ENCODE data around the gene CCDC9B. TPM values are rescaled to one million over a fixed set of nuclear protein-coding genes. Genes with fewer than 3 reads are reported as not detected.

CCDC9B gene
- total and polyA plus RNA-seq, 3 experiments from 2014 or later, result 0.08 to 0.47 (median 0.39) TPM

DNA sequence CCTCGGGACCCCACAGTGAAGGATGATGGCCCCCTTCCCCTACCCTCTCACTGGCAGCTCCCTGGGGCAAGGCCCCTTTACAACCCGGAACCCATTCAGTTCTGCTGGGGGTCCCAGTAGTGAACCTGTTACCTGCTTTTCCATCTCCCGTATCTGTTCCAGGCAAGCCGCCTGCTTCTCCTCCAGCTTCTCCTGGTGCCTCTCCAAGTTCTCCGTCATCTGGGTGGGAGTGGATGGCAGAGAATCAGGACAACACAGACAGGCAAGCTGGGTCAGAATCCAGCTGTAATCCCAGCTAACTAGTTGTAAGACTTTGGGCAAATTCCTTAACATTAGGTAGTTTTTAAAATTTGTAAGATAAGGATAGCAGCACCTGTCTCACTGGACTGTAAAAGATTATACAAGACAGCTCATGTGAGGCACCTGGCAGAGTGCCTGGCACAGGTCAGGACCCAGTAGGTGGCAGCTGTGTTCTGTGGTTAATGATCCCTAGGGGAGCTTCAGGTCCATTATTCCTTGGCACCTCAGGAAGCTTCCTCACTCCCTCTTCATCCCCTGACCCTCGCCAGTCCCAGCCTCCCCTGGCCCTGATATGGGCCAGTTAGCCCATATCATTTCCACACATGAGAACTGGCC is 51.5 kb downstream of the CCDC9B start:
- Histone ChIP-seq H3K4me3 (ENCODE audit: low read length) (no peak overlapping the region), H3K27ac (ENCODE audit: low read depth, low read length) (no peak overlapping the region), H3K9me3 (ENCODE audit: low read length) (no peaks in the 10 kb centered on the region), H3K36me3 (ENCODE audit: insufficient read depth, low read length) (peaks cover 7% of the 10 kb centered on the region), H3K27me3 (ENCODE audit: insufficient read depth, low read length, poor library complexity, severe bottlenecking) (no peaks in the 10 kb centered on the region), H3K4me1 (ENCODE audit: insufficient read depth, low read length) (no peaks in the 10 kb centered on the region)
- no peaks in the 10 kb centered on the region for H3K4me1 Mint-ChIP-seq
- DNase-seq, result no peak
- no peaks in the 10 kb centered on the region for H3K9me3 Mint-ChIP-seq
- POLR2A ChIA-PET, result interaction anchor here (1.0 kb wide), 1 partner anchor 14 kb away, joined by 3 read pairs; no protein-coding TSS in a partner anchor
- H3K27me3 Mint-ChIP-seq, result no peaks in the 10 kb centered on the region
- H3K36me3 Mint-ChIP-seq, result peaks cover 0 to 55% (median 3%) of the 10 kb centered on the region in 3 donors
- H3K4me3 Mint-ChIP-seq, result no peak overlapping the region
- CTCF ChIA-PET, result interaction anchor here (1.2 to 2.7 kb wide), 6 partner anchors 11 to 55 kb away, joined by 3 to 10 read pairs (median 8); partner anchors contain the start of gene PLCB2
- H3K27ac Mint-ChIP-seq, result no peak overlapping the region

DNA sequence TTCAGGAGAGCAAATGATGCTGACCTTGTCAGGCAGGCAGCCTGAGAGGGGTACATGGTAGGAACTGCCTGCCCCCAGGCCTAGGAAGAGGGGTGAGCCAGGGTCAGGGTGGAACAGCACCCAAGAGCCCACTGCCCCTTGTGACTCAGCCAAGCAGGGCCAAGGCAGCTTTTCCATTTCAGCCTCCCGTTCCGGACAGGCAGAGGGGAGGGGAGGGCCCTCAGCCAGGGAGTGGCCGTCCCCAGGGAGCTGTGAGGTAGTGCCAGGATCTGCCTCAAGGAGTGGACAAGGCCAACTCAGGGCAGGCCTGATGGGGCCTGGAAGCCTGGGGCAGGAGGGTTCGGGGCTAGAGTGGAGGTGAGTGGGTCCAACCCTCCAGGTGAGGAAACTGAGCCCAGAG is 52.8 kb downstream of the CCDC9B start:
- peaks cover 0 to 46% (median 2%) of the 10 kb centered on the region in 3 donors for H3K36me3 Mint-ChIP-seq
- POLR2A ChIA-PET, result no interaction called here

DNA sequence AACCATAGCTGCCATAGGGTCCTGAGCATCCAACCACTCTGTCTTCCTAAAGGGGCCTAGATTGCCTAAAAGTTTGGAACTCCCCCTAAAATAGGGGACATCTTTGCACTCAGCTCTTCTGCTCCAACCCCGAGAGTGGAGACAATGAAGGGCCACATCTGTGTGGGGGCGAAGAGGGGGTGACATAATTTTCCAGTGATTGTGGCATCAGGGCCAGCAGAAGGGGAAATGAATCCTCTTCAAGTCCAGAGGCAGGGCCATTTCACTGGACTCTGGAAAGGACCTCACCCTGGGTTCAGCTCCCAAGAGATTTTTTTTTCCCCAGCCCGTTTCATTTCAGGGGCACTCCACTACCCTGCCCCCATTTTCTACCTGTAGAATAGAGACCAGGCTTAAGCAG is 53.2 kb downstream of the CCDC9B start:
- no peaks in the 10 kb centered on the region for H3K27me3 Mint-ChIP-seq
- ChIA-PET POLR2A (no interaction called here), CTCF (no interaction called here)
- peaks cover 0 to 3% (median 0%) of the 10 kb centered on the region in 3 donors for H3K4me1 Mint-ChIP-seq
- no peaks in the 10 kb centered on the region for H3K9me3 Mint-ChIP-seq
- peaks cover 0 to 41% (median 2%) of the 10 kb centered on the region in 3 donors for H3K36me3 Mint-ChIP-seq
- H3K4me3 ChIP-seq (ENCODE audit: low read length), result no peak overlapping the region
- H3K27me3 ChIP-seq (ENCODE audit: insufficient read depth, low read length, poor library complexity, severe bottlenecking), result no peaks in the 10 kb centered on the region
- no peak overlapping the region for H3K27ac ChIP-seq (ENCODE audit: low read depth, low read length)
- H3K4me1 ChIP-seq (ENCODE audit: insufficient read depth, low read length), result no peaks in the 10 kb centered on the region
- peak overlapping the region in 1 of 7 donors; percentile 19 for H3K4me3 Mint-ChIP-seq
- peaks cover 7% of the 10 kb centered on the region for H3K36me3 ChIP-seq (ENCODE audit: insufficient read depth, low read length)
- H3K9me3 ChIP-seq (ENCODE audit: low read length), result no peaks in the 10 kb centered on the region
- no peak for DNase-seq
- H3K27ac Mint-ChIP-seq, result peak overlapping the region in 2 of 8 donors; percentile 35 to 36

More for the DNA sequence above, 52.8 kb downstream of the CCDC9B start:
- Histone ChIP-seq H3K4me3 (ENCODE audit: low read length) (no peak overlapping the region), H3K9me3 (ENCODE audit: low read length) (no peaks in the 10 kb centered on the region), H3K27ac (ENCODE audit: low read depth, low read length) (no peak overlapping the region), H3K36me3 (ENCODE audit: insufficient read depth, low read length) (peaks cover 7% of the 10 kb centered on the region), H3K4me1 (ENCODE audit: insufficient read depth, low read length) (no peaks in the 10 kb centered on the region), H3K27me3 (ENCODE audit: insufficient read depth, low read length, poor library complexity, severe bottlenecking) (no peaks in the 10 kb centered on the region)
- CTCF ChIA-PET, result interaction anchor here (2.0 to 2.4 kb wide), 2 partner anchors 13 to 19 kb away, joined by 7 to 10 read pairs; partner anchors contain the start of gene PLCB2
- Mint-ChIP-seq H3K9me3 (no peaks in the 10 kb centered on the region), H3K27me3 (no peaks in the 10 kb centered on the region), H3K4me3 (no peak overlapping the region), H3K27ac (no peak overlapping the region), H3K4me1 (peaks cover 0 to 3% (median 0%) of the 10 kb centered on the region in 3 donors)
- no peak for DNase-seq

DNA sequence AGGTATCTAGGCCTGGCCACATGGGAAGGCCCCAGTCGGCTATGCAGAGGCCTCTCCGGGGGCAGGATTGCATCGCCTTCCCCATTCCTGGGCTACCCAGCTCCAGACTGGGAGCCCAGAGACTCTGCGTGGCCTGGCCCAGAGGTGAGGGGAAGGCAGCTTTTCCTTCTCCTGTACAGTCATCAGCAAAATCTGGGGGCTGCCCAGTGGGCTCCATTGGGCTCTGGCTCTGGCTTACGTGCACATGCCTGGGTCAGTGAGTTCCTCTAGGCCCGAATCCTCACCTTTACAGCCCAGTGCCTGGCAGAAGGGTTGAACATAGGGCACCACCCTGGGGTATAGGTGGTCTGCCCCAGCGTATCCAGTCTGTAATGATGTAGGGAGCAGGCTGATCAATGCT is 53.9 kb downstream of the CCDC9B start:
- H3K4me1 Mint-ChIP-seq, result peaks cover 0 to 3% (median 0%) of the 10 kb centered on the region in 3 donors
- CTCF ChIA-PET, result interaction anchor here (1.2 kb wide), 1 partner anchor 49 kb away, joined by 3 read pairs; no protein-coding TSS in a partner anchor

DNA sequence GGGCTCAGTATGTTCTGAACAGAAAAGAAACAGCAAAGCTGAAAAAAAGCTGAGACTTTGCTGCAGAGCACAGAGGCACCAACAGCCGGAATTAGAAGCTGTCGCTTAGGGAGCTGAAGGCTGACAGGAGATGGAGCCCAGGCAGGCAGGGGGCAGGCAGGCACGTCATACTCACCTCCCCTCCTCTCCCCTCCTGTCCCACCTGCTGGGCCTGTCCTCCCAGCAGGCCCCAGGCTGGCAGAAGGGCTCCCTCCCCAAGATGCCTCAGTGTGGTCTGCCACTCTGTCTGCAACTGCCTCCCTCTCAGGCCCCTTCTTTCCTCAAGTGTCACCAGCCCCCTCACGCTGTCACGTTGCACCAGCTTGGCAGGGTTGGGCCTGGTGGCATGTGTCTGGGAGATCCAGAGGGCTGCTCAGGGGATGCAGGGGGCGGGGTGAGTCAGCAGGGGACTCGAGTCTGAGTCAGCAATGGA is 54.6 kb downstream of the CCDC9B start:
- H3K9me3 ChIP-seq (ENCODE audit: low read length), result no peaks in the 10 kb centered on the region
- Mint-ChIP-seq H3K4me1 (peaks cover 0 to 3% (median 0%) of the 10 kb centered on the region in 3 donors), H3K27me3 (peaks cover 0 to 2% of the 10 kb centered on the region in 2 donors), H3K9me3 (no peaks in the 10 kb centered on the region), H3K4me3 (no peak overlapping the region), H3K36me3 (peaks cover 0 to 35% (median 2%) of the 10 kb centered on the region in 3 donors), H3K27ac (peak overlapping the region in 2 of 8 donors; percentile 33 to 60)
- CTCF ChIA-PET, result interaction anchor here (1.2 to 1.7 kb wide), 4 partner anchors 13 to 51 kb away, joined by 3 to 8 read pairs (median 4); no protein-coding TSS in a partner anchor
- POLR2A ChIA-PET, result no interaction called here
- H3K27me3 ChIP-seq (ENCODE audit: insufficient read depth, low read length, poor library complexity, severe bottlenecking), result peaks cover 2% of the 10 kb centered on the region
- H3K27ac ChIP-seq (ENCODE audit: low read depth, low read length), result no peak overlapping the region
- H3K4me1 ChIP-seq (ENCODE audit: insufficient read depth, low read length), result no peaks in the 10 kb centered on the region
- DNase-seq, result no peak
- no peak overlapping the region for H3K4me3 ChIP-seq (ENCODE audit: low read length)
- peaks cover 4% of the 10 kb centered on the region for H3K36me3 ChIP-seq (ENCODE audit: insufficient read depth, low read length)

More for the DNA sequence above, 53.9 kb downstream of the CCDC9B start:
- H3K4me3 Mint-ChIP-seq, result no peak overlapping the region
- H3K36me3 Mint-ChIP-seq, result peaks cover 0 to 35% (median 2%) of the 10 kb centered on the region in 3 donors
- POLR2A ChIA-PET, result no interaction called here
- H3K27me3 Mint-ChIP-seq, result no peaks in the 10 kb centered on the region
- H3K9me3 Mint-ChIP-seq, result no peaks in the 10 kb centered on the region
- no peaks in the 10 kb centered on the region for H3K27me3 ChIP-seq (ENCODE audit: insufficient read depth, low read length, poor library complexity, severe bottlenecking)
- no peaks in the 10 kb centered on the region for H3K4me1 ChIP-seq (ENCODE audit: insufficient read depth, low read length)
- no peak overlapping the region for H3K4me3 ChIP-seq (ENCODE audit: low read length)
- no peak for DNase-seq
- H3K27ac Mint-ChIP-seq, result peak overlapping the region in 1 of 8 donors; percentile 36
- H3K36me3 ChIP-seq (ENCODE audit: insufficient read depth, low read length), result peaks cover 4% of the 10 kb centered on the region
- H3K27ac ChIP-seq (ENCODE audit: low read depth, low read length), result no peak overlapping the region
- no peaks in the 10 kb centered on the region for H3K9me3 ChIP-seq (ENCODE audit: low read length)

DNA sequence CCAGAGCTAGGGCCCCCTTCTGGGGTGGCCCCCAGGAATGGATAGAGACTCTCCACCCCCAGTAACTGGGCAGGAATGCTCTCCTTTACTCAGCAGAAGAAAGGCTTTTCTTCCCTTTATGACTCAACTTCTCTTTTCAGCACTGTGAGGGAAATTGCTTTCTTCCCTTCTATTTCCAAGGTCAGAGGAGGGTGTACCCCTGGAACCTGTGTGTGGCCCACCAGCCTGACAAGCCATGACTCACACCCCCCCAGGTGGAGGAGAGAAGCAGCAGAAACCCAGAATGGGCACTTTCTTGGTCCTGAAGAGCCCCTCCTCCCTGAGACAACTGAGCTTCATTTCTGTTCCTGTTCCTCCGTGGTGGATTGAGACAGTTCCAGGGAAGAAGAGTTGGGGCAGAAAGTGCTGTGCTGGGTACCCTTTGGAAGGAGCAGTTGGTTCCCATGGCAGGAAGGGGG is 55.2 kb downstream of the CCDC9B start:
- Histone ChIP-seq H3K4me1 (ENCODE audit: insufficient read depth, low read length) (no peaks in the 10 kb centered on the region), H3K27ac (ENCODE audit: low read depth, low read length) (no peak overlapping the region), H3K9me3 (ENCODE audit: low read length) (no peaks in the 10 kb centered on the region), H3K27me3 (ENCODE audit: insufficient read depth, low read length, poor library complexity, severe bottlenecking) (peaks cover 7% of the 10 kb centered on the region), H3K36me3 (ENCODE audit: insufficient read depth, low read length) (peaks cover 4% of the 10 kb centered on the region), H3K4me3 (ENCODE audit: low read length) (no peak overlapping the region)
- Mint-ChIP-seq H3K36me3 (peaks cover 0 to 34% (median 2%) of the 10 kb centered on the region in 3 donors), H3K9me3 (no peaks in the 10 kb centered on the region), H3K4me1 (peaks cover 0 to 3% (median 0%) of the 10 kb centered on the region in 3 donors), H3K27me3 (peaks cover 0 to 7% of the 10 kb centered on the region in 2 donors), H3K27ac (peak overlapping the region in 1 of 8 donors; percentile 7), H3K4me3 (no peak overlapping the region)
- ChIA-PET POLR2A (interaction anchor here (0.5 kb wide), 1 partner anchor 56 kb away, joined by 4 read pairs; no protein-coding TSS in a partner anchor), CTCF (interaction anchor here (1.1 to 3.5 kb wide), 7 partner anchors 12 to 59 kb away, joined by 3 to 15 read pairs (median 4); partner anchors contain the start of gene PLCB2)
- DNase-seq, result no peak

DNA sequence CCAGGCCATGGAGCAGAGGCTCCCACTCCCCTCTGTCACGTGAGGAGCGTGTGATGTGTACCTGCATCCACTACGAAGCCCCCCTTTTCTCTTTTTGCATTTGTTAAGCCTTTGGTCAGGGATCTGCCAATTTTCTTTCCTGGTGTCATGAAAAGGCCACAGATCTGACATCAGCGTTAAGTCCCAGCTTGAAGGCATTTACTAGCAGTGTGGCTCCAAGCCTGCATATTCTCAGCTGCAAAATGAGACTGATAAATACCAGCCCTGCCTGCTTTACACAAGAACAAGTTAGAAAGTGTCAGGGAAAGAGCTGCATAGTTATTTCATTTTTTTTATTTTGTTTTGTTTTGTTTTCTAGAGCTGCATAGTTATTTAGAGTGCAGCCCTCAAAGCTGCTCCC is 55.6 kb downstream of the CCDC9B start:
- H3K4me3 Mint-ChIP-seq, result peak overlapping the region in 2 of 7 donors; percentile 23 to 42
- ChIA-PET CTCF (interaction anchor here (1.1 to 3.5 kb wide), 6 partner anchors 12 to 59 kb away, joined by 3 to 15 read pairs (median 4); partner anchors contain the start of gene PLCB2), POLR2A (interaction anchor here (0.5 kb wide), 1 partner anchor 55 kb away, joined by 4 read pairs; no protein-coding TSS in a partner anchor)
- Histone ChIP-seq H3K27me3 (ENCODE audit: insufficient read depth, low read length, poor library complexity, severe bottlenecking) (peaks cover 11% of the 10 kb centered on the region), H3K36me3 (ENCODE audit: insufficient read depth, low read length) (peaks cover 4% of the 10 kb centered on the region), H3K27ac (ENCODE audit: low read depth, low read length) (no peak overlapping the region), H3K4me3 (ENCODE audit: low read length) (no peak overlapping the region), H3K9me3 (ENCODE audit: low read length) (no peaks in the 10 kb centered on the region), H3K4me1 (ENCODE audit: insufficient read depth, low read length) (no peaks in the 10 kb centered on the region)
- H3K4me1 Mint-ChIP-seq, result peaks cover 0 to 3% (median 0%) of the 10 kb centered on the region in 3 donors
- H3K9me3 Mint-ChIP-seq, result no peaks in the 10 kb centered on the region
- peaks cover 2 to 12% of the 10 kb centered on the region in 2 donors for H3K27me3 Mint-ChIP-seq
- peak overlapping the region in 1 of 8 donors; percentile 7 for H3K27ac Mint-ChIP-seq
- peaks cover 0 to 30% (median 2%) of the 10 kb centered on the region in 3 donors for H3K36me3 Mint-ChIP-seq
- DNase-seq, result no peak
